NCI-H82 (cell line): ENCODE measurements around the gene ZNF566.

ENCODE experiments used
- DNase-seq: peaks from one replicate; lab custom pipeline; 2025; lab: John Stamatoyannopoulos, UW

ZNF566 gene

GRCh38 chr19:36441339-36441738 is 48.0 kb downstream of the ZNF566 start:
- DNase-seq, result no peak

GRCh38 chr19:36436531-36436930 is 52.8 kb downstream of the ZNF566 start:
- DNase-seq, result peak; percentile 61

- DNase-seq, result peak; percentile 26
These were observed 65.4 kb downstream of the ZNF566 start for GRCh38 chr19:36423925-36424324.

GRCh38 chr19:36421749-36422481 is 67.4 kb downstream of the ZNF566 start:
- no peak for DNase-seq

GRCh38 chr19:36420961-36421748 is 68.2 kb downstream of the ZNF566 start:
- peak; percentile 53 for DNase-seq

- DNase-seq, result peak; percentile 92
These were observed 70.9 kb downstream of the ZNF566 start, which contains the start of gene ZFP82 for GRCh38 chr19:36418287-36419001. ZFP82 (minus strand) TSS chr19:36418644; CDS start chr19:36409789, 8,855 bp downstream.

- peak; percentile 41 for DNase-seq
These were observed 71.5 kb downstream of the ZNF566 start for GRCh38 chr19:36417752-36418286.

GRCh38 chr19:36409841-36410240 is 79.5 kb downstream of the ZNF566 start:
- no peak for DNase-seq

- DNase-seq, result no peak
These were observed 81.3 kb downstream of the ZNF566 start for GRCh38 chr19:36408101-36408500.

- no peak for DNase-seq
These were observed 84.9 kb downstream of the ZNF566 start for GRCh38 chr19:36404498-36404897.

- DNase-seq, result no peak
These were observed 87.9 kb downstream of the ZNF566 start for GRCh38 chr19:36401475-36401874.

GRCh38 chr19:36398571-36398970 is 90.8 kb downstream of the ZNF566 start:
- DNase-seq, result no peak
